HG03439 (cell line): Measurements from ENCODE around the gene APOB.

ENCODE experiments used
- ATAC-seq: cut with Tn5 transposase; IDR thresholded peaks from one replicate; pipeline ENCODE4 v1.9.1; 2021; ENCODE audit warnings: mild to moderate bottlenecking, moderate library complexity; ENCODE audit not compliant: unreplicated experiment

APOB gene

DNA sequence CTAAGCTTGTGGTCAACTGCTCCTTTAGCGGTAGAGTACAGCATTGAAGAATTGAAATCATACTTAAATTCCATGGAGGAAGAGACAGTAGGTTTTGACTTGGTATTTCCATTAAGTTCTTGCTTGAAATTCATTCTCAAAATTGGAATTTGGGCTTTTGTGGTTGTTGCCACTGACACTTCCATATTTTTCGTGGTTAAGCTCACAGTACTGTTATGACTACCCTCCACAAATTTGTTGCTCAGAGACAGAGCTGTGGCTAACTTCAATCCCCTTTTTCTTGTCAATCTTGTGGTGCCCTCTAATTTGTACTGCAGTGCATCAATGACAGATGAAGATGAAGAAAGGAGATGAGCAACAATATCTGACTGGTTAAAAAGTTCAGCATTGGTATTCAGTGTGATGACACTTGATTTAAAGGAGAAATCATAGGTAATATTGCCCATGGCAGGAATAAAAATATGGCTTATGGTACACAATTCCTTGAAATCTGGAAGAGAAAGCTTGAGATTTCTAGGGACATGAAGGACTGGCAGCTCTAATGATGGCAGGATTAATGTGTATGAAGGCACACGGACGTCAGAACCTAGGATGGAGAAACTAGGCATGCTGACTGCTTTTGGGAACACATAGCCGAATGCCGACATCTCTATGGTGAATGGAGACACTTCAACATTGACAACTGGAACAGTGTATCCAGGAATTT lies 37.3 kb downstream of the APOB start:
- ATAC-seq = no peak

DNA sequence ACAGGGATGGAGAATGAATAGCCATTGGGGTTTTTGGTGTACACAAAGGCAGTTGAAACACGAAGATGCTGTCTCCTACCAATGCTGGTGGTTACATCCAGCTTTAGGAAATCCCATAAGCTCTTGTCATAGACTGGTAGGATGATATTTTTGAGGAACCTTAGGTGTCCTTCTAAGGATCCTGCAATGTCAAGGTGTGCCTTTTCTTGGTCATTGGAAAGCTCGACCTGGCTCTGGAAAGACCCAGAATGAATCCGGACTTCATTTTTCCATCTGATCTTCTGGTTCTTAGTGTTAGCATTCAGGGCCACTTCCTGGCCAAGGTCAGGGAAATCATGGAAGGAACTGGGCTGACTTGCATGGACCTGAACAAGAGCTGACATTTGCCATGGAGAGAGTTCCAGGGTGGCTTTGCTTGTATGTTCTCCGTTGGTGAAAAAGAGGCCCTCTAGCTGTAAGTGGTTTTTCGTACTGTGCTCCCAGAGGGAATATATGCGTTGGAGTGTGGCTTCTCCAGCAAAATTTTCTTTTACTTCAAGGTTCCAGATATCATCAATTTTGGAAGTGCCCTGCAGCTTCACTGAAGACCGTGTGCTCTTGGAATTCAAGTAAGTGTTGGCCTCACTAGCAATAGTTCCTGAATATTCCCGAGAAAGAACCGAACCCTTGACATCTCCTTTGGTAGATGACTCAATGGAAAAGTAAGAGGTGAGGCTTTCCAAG lies 38.0 kb downstream of the APOB start:
- ATAC-seq = no peak

DNA sequence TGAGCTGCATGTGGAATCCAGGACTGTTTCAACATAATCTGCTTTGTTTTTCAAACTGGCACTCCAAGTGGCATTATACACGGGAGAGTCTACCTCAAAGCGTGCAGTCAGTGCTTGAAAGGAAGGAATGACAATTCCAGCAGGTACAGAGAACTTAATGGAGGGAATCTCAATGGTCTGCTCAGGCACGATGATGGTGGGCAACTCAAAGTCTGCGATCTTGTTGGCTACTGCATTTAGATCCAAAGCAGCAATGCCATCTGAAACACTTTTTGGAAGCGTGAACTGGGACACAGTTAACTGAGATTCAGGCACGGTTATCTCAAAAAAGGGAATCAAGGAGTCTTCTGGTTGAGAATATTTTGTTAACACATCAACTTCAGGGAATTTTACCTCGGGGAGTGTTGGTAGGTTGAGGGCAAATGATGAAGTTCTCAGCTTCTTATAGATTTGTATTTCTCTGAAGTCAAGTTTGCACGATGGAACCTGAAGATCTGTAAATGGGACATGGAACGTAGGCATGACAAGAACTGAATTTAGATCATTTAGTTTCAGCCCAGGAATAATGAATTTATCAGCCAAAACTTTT lies 38.7 kb downstream of the APOB start:
- ATAC-seq = no peak

DNA sequence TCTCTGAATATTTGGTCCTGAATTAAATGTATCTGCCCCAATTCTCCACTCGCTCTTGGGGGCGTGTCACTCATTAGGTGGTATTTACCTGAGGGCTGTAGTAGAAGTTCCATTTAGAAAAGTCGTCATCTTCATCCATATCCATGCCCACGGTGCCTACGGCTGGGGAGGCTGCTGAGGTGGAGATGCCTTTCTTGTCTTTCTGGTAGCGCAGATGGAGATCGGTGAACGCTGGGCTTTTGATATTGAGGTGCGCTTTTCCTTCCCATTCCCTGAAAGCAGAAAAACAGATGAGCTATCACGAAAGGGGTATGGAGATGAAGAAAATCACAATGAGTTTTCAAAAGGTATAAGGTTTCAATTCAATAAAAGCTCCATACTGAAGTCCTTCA lies 39.7 kb downstream of the APOB start:
- no peak for ATAC-seq

DNA sequence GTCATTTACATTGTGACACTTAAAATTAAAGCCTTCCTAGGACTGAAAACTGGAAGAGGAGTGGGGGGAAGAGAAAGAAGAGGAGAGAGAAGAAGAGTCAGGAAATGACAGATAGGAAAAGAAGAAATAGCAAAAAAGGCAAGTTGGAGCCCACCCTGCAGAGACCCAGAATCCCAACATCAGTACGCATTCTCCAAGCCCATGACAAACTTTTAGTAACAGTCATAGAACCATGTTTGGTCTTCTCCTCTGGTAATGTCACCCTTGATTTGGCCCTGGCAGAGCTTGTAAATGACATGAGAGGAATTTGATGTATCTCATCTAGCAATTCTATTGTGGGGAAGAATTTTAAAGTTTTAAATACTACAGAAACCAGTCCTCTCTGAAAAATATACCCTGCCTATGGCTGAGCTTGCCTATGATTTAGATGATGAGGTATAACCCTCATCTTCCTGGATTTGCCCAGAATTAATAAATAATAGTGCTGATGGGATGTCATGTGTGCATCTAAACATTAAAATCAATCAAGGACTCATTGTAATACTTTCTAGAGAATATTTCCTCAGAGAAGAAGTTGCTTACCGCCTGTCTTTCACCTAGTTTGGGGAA lies 40.2 kb downstream of the APOB start:
- ATAC-seq = no peak

DNA sequence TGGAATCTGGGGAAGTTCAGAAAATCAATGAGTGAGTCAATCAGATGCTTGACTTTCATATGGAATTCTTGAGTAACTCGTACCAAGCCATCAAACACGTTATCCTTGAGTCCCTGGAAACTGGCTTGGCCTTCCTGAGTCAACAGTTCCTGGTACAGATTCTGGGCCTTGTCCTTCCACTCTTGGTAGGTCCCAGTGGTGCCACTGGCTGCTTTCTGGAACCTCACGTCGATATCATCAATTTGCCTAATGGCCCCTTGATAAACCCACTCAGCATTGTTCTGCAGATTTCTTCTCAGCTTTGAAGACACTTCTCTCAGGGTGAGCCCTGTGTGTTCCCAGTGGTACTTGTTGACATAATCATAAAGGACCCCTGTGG lies 41.1 kb downstream of the APOB start:
- no peak for ATAC-seq

DNA sequence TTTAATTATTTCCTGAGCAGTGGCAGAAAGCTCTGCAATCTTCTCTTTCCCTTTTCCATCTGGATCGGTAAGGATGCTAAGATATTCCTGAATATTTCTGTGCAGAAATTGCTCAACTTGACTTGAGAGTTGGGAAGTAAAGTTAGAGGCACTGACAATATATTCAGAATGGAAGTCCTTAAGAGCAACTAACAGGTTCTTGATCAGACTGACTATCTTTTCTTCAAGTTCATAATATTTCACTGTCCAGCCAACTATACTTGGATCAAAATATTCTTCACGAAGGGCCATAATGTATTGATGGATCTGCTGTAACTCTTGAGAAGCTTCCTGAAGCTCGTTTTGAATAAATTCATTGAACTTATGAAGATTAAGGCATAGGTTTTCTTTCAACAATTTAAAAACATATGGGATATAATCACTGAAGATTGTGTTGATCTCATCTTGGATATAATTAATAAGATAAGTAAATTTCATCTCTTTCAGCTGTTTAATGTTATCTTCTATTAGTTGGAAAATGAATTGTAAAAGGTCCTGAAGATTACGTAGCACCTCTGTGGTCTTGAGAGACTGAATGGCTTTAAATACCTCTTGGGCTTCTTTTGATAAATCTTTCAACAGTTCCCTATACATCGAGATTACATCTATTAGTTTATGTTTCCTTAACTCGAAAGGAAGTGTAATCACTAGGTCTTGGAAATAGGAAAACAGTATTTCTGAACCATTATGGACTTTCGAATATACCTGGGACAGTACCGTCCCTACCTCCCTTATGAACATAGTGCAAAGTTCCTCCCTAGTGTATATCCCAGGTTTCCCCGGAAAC lies 41.7 kb downstream of the APOB start:
- ATAC-seq = no peak

DNA sequence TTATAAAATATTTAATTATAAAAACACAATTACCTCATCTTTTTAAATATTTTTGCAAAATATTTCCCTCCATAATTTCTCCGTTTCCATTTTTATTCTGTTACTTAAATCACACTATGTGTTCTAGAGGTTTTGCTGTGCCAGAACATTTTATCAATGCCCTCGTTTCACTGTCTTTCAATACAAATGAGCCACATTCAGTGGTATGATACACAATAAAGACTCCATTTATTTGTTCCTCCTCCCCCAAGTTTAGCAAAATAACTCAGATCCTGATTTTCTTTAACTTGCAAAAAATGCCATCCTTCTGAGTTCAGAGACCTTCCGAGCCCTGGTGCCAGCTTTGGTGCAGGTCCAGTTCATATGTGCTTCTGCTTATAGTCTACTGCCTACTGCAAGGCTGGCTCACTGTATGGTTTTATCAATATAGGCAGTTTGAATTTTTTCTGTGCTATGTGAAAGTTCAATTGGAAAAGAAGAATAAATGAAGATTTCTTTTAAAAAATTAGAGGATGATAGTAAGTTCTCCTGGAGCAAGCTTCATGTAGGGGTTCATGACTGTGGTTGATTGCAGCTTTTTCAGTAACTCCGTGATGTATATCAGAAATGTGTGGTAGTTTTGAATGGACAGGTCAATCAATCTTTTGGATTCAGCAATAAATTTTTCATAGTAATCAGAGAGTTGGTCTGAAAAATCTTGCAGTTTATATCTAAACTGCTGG lies 42.5 kb downstream of the APOB start:
- no peak for ATAC-seq

DNA sequence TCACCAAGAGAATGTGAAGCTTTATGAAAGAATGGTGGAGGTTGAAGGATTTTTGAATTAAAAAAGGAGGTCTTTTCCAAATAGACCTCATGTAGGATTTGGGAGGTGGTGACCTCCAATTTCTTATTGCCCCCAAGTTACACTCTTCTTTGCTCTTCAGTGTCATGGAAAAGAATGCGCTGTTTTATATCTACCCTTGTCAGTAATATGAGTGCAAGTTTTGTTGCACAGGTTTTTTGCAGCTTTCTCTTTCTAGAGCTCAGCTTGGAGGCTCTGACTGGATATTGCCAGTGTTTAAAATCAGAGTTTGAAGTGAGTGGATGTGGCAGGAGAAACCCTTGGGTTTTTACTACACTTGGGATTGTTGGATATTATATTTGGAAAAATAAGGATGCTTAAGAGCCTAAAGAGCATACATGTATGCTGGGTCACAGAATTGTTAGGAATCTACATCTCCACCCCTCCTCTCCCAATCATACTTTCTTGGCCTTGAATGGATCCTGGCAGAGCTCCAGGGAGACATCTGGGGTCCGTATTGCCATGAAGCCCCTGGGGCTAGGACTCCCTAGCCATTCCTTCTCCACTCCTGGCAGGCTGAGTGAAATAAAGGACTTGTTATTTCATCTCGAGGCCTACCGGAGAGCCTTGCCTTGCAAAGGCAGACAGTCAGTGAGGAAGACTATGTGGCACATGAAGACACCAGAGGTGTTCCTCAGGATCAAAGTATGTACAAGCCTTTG lies 43.8 kb downstream of the APOB start:
- no peak for ATAC-seq

DNA sequence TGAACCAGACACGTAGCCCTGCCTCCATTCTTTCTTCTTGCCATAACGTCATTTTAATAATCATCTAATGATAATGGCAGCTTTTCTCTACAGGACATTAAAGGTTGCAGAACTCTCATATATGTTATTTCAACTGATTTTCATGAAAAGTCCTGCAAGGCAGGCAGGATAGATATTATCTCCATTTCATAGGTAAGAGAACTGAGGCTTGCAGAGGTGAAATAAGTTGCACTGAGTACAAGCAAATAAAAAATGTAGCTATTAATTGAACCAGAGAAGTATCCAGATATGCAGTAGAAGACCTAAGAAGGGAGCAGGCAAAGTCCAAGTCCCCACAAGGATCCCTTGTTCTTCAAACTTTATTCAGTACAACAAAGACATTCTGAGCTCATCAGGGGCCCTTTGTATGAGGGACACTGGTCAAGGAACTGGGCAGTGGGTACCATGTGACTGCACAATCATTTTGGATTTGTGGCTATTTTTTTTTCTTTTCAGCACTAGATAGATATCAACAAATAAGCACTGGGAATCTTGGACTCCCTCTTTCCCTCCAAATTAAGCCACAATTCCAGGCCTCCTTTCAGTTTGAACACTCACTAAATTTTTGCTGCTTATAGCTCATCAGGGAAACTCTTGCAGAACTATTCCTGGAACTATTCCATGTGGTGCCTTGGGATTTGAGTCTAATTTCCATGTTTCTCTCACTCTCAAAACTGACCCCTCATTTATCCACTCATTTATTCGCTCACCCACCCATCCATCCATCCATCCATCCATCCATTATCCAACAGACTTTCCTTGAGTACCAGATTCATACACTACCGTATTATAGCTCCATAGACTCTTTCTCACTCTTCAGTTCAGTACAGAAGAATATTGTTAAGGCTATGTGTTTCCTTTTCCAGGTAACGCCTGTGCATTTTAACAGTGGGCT lies 44.6 kb downstream of the APOB start:
- ATAC-seq = no peak

DNA sequence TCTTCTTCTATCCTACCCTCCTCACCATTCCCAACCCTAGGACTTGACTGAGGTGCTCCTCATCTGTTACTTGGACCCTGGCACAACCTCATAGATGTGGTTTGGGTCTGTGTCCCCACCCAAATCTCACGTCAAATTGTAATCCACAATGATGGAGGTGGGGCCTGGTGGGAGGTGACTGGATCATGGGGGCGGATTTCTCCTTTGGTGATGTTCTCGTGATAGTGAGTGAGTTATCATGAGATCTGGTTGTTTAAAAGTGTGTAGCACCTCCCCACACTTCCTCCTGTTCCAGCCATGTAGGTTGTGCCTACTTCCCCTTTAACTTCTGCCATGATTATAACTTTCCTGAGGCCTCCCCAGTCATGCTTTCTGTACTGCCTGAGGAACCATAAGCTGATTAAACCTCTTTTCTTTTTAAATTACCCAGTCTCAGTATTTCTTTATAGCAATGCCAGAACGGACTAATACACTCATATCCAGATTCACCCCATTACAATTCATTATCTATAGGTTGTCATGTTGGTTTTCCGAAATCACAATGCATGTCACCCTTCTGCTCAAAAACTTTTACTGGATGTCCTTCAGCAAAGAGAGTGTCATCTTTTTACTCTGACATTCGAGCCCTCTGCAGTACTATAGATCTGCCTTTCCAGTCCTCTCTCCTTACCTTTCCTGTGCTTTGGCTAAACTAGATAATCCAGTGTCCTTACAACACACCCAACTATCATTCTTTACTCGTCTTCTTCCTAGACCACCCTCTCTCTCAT lies 45.7 kb downstream of the APOB start:
- ATAC-seq = no peak

DNA sequence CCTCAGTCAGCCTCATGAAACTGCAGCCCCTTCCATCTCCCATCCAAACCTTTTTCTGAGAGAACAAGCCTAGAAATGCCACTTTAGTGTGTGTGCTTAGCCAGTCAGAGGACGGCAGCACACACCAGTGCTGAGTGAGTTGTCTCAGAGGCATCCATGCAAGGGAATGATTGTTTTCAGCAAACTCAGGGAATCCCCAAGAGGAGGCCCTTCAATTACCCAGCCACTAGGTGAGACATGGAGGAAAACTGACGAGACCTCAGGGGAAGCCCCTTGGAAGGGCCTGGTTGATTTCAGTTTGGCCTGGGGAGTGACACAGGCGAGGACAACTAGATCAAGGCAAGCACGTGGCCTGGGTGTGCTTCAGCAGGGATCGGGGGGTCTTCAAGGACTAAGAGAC lies 49.7 kb downstream of the APOB start:
- ATAC-seq = no peak

DNA sequence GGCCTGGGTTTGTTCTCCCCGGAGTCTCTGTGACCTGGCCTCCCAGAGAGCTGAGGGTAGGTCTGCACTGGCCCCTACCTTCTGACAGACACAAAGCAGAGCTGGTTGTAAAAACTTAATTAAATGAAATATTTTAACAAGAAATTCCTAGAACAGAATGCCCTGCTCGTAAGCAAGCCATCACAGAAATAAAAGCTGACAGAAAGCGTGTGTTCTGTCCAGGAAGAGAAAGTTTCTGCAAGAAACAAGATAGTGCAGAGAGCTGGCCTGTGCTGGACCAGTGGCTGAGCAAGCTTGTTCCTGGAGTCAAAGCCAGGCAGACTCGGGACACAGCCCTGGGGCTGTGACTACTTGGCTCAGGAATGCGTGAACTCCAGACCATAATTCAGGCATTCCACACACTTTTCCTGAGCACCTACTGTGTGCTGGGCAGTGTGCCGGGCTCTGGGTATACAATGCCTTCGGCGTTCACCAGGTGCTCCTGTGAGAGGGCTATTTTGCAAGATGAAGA lies 51.6 kb downstream of the APOB start:
- ATAC-seq = no peak

DNA sequence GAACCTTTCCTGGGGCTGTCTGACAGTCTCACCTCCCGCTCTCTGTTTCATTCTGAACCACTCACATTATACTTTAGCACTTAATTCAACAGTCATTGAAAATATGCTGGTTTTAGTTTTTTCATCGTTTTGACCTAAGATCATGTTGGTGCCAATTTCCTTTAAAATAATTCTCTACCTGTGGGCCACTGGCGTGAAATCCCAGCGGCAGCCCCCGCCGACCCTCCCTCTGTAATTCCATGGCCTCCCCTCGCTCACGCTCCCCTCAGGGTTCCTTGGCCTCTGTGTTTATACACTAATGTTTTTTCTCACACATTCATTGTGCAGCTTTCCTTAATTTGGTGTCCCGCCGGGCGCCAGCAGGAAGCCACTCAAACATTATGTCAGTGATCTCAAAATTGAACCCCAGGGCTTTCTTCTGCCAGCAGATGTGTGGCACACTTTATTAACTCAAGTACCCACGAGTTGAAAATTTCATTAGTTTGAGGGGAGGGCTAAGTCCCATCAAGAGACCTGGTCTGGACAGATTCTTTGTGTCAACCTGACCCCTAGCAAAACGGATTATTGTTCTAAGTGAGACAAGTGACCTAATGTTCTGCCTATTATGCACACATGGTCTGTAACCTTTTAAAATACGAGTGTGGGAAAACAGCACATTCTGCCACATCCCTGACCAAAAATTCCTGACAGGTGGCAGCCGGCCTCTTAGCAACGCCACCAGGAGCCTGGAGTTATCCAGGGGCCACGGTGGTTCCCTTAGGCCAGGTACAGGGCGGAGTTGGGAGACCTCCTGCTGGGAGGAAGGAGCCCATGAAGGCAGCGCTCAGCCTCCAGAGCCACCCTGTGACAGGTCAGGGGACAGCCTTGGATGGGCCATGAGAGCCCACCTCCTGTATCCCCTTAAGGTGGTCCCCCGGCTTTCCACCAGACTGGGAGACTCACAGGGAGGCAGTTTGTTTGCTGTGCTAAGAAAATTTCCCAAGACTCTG lies 53.1 kb downstream of the APOB start:
- ATAC-seq = no peak

DNA sequence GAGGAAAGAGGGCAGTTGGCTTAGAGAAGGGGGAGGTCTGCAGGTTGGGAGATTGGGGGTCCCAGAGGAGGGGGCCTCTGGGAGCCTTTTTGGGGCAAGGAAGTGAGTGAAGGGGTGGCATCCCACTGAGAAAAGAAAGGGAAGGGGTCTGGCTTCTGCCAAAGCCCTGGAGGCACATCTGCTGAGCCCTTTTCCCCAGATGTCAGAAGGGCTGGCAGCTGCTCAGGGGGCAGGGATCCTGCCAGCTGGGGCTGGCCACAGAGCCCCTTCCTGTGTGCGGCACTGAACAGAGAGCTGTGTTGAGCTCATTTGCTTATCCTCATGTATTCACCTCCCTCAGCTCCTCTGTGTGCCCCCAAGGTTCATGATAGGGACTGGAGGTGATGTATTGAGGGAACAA lies 54.5 kb downstream of the APOB start:
- no peak for ATAC-seq

DNA sequence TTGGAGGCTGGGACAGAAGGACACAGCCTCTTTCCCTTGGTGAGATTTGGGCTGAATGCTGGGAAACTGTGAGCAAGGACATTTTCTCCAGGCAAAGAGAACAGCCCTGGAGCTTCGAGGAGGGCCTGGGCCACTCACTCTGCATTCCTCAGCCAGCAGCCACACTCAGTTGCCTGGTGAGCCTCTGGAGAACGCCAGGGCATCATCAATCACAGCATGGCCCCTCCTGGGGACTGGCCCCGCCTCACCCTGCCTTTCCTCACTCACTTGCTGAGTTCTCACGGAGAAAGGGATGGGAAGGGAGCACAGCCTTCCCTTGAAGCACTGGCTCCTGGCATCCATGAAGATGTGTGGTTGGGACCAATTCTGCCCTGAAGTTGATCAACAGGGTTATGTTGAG lies 55.0 kb downstream of the APOB start:
- no peak for ATAC-seq
